ENCODE measurements around the gene RAPGEF6. TPM values are rescaled to one million over a fixed set of nuclear protein-coding genes. Genes with fewer than 3 reads are reported as not detected.

The RAPGEF6 gene
- total RNA-seq, 3 donors from 2014 or later (not counting 1 experiment from before 2014, with no cell fraction given): 30.1 to 61.0 (median 42.1) TPM

DNA sequence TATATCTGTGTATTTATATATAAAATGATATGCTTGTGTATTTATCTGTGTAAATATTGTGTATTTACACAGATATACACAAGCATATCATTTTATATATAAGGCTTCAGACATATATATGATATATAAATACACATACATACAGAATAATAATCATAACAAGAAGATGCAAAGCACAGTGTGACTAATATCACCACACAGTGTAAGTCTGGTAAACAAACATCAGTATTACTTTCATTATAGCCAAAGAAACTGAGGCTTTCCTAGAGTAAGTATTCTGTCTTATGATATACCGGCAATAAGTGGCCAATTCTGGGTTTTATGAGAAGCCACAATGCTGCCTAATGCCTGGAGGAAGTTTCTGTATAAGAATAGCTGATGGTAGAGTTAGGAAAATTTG, 29.9 kb upstream of the RAPGEF6 start:
- WGBS (ENCODE audit: insufficient coverage): 91% methylated on average over 1 of the region's 1 CpG
- intact Hi-C loops (cut with micrococcal nuclease): no loop called here
- TF ChIP-seq, protein P1, sequence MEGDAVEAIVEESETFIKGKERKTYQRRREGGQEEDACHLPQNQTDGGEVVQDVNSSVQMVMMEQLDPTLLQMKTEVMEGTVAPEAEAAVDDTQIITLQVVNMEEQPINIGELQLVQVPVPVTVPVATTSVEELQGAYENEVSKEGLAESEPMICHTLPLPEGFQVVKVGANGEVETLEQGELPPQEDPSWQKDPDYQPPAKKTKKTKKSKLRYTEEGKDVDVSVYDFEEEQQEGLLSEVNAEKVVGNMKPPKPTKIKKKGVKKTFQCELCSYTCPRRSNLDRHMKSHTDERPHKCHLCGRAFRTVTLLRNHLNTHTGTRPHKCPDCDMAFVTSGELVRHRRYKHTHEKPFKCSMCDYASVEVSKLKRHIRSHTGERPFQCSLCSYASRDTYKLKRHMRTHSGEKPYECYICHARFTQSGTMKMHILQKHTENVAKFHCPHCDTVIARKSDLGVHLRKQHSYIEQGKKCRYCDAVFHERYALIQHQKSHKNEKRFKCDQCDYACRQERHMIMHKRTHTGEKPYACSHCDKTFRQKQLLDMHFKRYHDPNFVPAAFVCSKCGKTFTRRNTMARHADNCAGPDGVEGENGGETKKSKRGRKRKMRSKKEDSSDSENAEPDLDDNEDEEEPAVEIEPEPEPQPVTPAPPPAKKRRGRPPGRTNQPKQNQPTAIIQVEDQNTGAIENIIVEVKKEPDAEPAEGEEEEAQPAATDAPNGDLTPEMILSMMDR (IDR thresholded peaks at IDR 0.05): no peak
- Mint-ChIP-seq H3K4me1 (no peaks in the 10 kb centered on the region), H3K4me3 (no peak overlapping the region), H3K27ac (no peak overlapping the region), H3K36me3 (peaks cover 19% of the 10 kb centered on the region), H3K9me3 (no peaks in the 10 kb centered on the region), H3K27me3 (ENCODE audit: low read depth in 2 of 2) (no peaks in the 10 kb centered on the region)
- Histone ChIP-seq H3K9me3 (ENCODE audit: control insufficient read depth, insufficient read depth, low read length) (no peaks in the 10 kb centered on the region), H3K4me3 (ENCODE audit: low read length) (no peak overlapping the region), H3K27ac (ENCODE audit: low read length) (no peak overlapping the region), H3K27me3 (ENCODE audit: control insufficient read depth, insufficient read depth, low read length) (no peaks in the 10 kb centered on the region), H3K36me3 (ENCODE audit: control insufficient read depth, insufficient read depth, low read length) (peaks cover 25% of the 10 kb centered on the region), H3K4me1 (ENCODE audit: control insufficient read depth, insufficient read depth, low read length) (no peaks in the 10 kb centered on the region)
- ATAC-seq: no peak
- DNase-seq: no peak

DNA sequence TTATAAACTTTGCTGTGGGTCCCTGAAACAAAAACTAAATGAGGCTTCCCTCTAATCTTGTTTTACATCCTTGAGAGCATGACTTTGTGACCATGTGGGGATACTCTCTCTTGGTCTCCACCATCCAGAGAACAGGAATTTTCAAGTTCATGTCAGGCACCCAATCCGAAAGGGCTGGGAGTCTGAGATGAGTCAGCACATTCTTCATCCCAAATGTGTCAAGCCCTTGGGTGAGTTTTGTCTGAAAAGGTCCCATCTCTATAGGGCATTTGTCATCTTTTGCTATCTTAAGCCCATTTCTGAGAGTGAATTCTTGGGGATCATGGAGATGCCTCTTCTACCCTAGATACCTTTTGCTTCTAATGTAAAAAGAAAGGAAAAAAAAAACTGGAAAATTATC, 26.9 kb upstream of the RAPGEF6 start:
- intact Hi-C loops (cut with micrococcal nuclease): no loop called here
- H3K9me3 Mint-ChIP-seq: no peaks in the 10 kb centered on the region

DNA sequence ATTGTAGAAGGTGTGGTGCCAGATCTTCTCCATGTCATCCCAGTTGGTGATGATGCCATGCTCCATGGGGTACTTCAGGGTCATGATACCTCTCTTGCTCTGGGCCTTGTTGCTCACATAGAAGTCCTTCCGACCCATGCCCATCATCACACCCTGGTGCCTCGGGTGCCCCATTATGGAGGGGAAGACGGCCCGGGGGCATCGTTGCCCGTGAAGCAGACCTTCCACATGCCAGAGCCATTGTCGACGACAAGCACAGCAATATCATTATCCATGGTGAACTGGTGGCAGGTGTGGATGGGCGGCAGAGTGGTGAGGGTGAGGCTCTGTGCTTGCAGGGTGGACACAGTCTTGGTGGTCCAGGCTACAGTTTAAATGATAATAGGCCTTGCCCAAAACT, 24.8 kb upstream of the RAPGEF6 start:
- Mint-ChIP-seq H3K36me3 (peaks cover 19% of the 10 kb centered on the region), H3K27me3 (ENCODE audit: low read depth in 2 of 2) (no peaks in the 10 kb centered on the region), H3K4me1 (peaks cover 0 to 4% of the 10 kb centered on the region in 2 donors), H3K9me3 (no peaks in the 10 kb centered on the region), H3K27ac (no peak overlapping the region), H3K4me3 (no peak overlapping the region)
- TF ChIP-seq, protein P1 (IDR thresholded peaks at IDR 0.05): no peak
- ATAC-seq (no peak), DNase-seq (no peak)
- H3K4me1 ChIP-seq (ENCODE audit: control insufficient read depth, insufficient read depth, low read length): no peaks in the 10 kb centered on the region
- H3K4me3 ChIP-seq (ENCODE audit: low read length): no peak overlapping the region
- intact Hi-C loops (cut with micrococcal nuclease): no loop called here
- H3K36me3 ChIP-seq (ENCODE audit: control insufficient read depth, insufficient read depth, low read length): peaks cover 13% of the 10 kb centered on the region
- no peaks in the 10 kb centered on the region for H3K27me3 ChIP-seq (ENCODE audit: control insufficient read depth, insufficient read depth, low read length)
- H3K27ac ChIP-seq (ENCODE audit: low read length): no peak overlapping the region
- H3K9me3 ChIP-seq (ENCODE audit: control insufficient read depth, insufficient read depth, low read length): no peaks in the 10 kb centered on the region
- 96% methylated on average over 9 of the region's 9 CpGs for WGBS (ENCODE audit: insufficient coverage)

More for the DNA sequence above, 26.9 kb upstream of the RAPGEF6 start:
- no peak overlapping the region for H3K4me3 Mint-ChIP-seq
- Histone ChIP-seq H3K4me1 (ENCODE audit: control insufficient read depth, insufficient read depth, low read length) (no peaks in the 10 kb centered on the region), H3K27me3 (ENCODE audit: control insufficient read depth, insufficient read depth, low read length) (no peaks in the 10 kb centered on the region), H3K27ac (ENCODE audit: low read length) (no peak overlapping the region), H3K4me3 (ENCODE audit: low read length) (no peak overlapping the region), H3K36me3 (ENCODE audit: control insufficient read depth, insufficient read depth, low read length) (peaks cover 14% of the 10 kb centered on the region), H3K9me3 (ENCODE audit: control insufficient read depth, insufficient read depth, low read length) (no peaks in the 10 kb centered on the region)
- 100% methylated on average over 1 of the region's 1 CpG for WGBS (ENCODE audit: insufficient coverage)
- H3K36me3 Mint-ChIP-seq: peaks cover 19% of the 10 kb centered on the region
- ATAC-seq (no peak), DNase-seq (no peak)
- no peaks in the 10 kb centered on the region for H3K27me3 Mint-ChIP-seq (ENCODE audit: low read depth in 2 of 2)
- no peaks in the 10 kb centered on the region for H3K4me1 Mint-ChIP-seq
- H3K27ac Mint-ChIP-seq: no peak overlapping the region
- TF ChIP-seq, protein P1 (IDR thresholded peaks at IDR 0.05): no peak

DNA sequence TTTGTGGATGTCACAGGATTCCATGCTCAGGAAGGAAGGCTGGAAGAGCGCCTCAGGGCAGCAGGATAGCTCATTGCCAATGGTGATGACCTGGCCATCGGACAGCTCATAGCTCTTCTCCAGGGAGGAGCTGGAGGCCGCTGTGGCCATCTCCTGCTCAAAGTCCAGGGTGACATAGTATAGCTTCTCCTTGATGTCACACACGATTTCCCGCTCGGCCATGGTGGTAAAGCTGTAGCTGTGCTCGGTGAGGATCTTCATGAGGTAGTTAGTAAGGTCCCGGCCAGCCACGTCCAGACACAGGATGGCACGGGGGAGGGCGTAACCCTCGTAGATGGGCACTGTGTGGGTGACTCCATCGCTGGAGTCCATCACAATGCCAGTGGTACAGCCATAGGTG, 24.3 kb upstream of the RAPGEF6 start:
- 98% methylated on average over 13 of the region's 13 CpGs for WGBS (ENCODE audit: insufficient coverage)
- H3K4me3 ChIP-seq (ENCODE audit: low read length): no peak overlapping the region
- no peak for DNase-seq
- H3K36me3 ChIP-seq (ENCODE audit: control insufficient read depth, insufficient read depth, low read length): peaks cover 13% of the 10 kb centered on the region
- no peaks in the 10 kb centered on the region for H3K9me3 Mint-ChIP-seq
- H3K27ac Mint-ChIP-seq: no peak overlapping the region
- no peak overlapping the region for H3K27ac ChIP-seq (ENCODE audit: low read length)
- H3K4me3 Mint-ChIP-seq: no peak overlapping the region
- no peaks in the 10 kb centered on the region for H3K4me1 ChIP-seq (ENCODE audit: control insufficient read depth, insufficient read depth, low read length)
- no peaks in the 10 kb centered on the region for H3K27me3 ChIP-seq (ENCODE audit: control insufficient read depth, insufficient read depth, low read length)
- no peaks in the 10 kb centered on the region for H3K9me3 ChIP-seq (ENCODE audit: control insufficient read depth, insufficient read depth, low read length)
- TF ChIP-seq, protein P1 (IDR thresholded peaks at IDR 0.05): no peak
- intact Hi-C loops (cut with micrococcal nuclease): no loop called here
- H3K36me3 Mint-ChIP-seq: peaks cover 19% of the 10 kb centered on the region
- H3K4me1 Mint-ChIP-seq: peaks cover 0 to 7% of the 10 kb centered on the region in 2 donors
- no peak for ATAC-seq
- H3K27me3 Mint-ChIP-seq (ENCODE audit: low read depth in 2 of 2): no peaks in the 10 kb centered on the region
